Stimulated activated CD8-positive, alpha-beta memory T cell treated with anti-CD3 and anti-CD28 coated beads, Interleukin-7, amount 100 ng/mL, for 4 hours (primary cell): ENCODE data around the gene ZBTB18.
"Not testable (repeated sequence)": the region's sequence is repeated elsewhere in the genome, so short reads cannot be mapped to it uniquely, and the experiment has no call there.

Experiments
- DNase-seq, 2 donors: peaks; one replicate each; pipeline ENCODE4 v3.0.0-alpha.2; 2020; ENCODE audit warnings: low read depth in 2 of 2

The ZBTB18 gene

GRCh38 chr1:244041466-244042120 is 9.5 kb upstream of the ZBTB18 start:
- DNase-seq, result no peak

GRCh38 chr1:244042293-244042692 is 8.8 kb upstream of the ZBTB18 start:
- DNase-seq, result no peak

- no peak for DNase-seq
Measured at GRCh38 chr1:244044423-244044822, 6.7 kb upstream of the ZBTB18 start.

- not testable (repeated sequence) for DNase-seq
Measured at GRCh38 chr1:244046254-244046653, 4.8 kb upstream of the ZBTB18 start.

- DNase-seq, result peak in 1 of 2 donors; percentile 26
Measured at GRCh38 chr1:244046907-244047611, 4.0 kb upstream of the ZBTB18 start.

GRCh38 chr1:244047621-244048255 is 3.3 kb upstream of the ZBTB18 start:
- DNase-seq, result no peak

GRCh38 chr1:244048256-244049161 is 2.6 kb upstream of the ZBTB18 start:
- peak; percentile 95 to 99 for DNase-seq

- peak in 1 of 2 donors; percentile 38 for DNase-seq
Measured at GRCh38 chr1:244049162-244050013, 1.7 kb upstream of the ZBTB18 start.

- DNase-seq, result no peak
Measured at GRCh38 chr1:244050014-244050834, 859 bp upstream of the ZBTB18 start.

- DNase-seq, result no peak
Measured at GRCh38 chr1:244052016-244052727, 1.1 kb downstream of the ZBTB18 start.

GRCh38 chr1:244052728-244053312 is 1.7 kb downstream of the ZBTB18 start:
- DNase-seq, result no peak

- DNase-seq, result no peak
Measured at GRCh38 chr1:244053831-244054230, 2.7 kb downstream of the ZBTB18 start.

GRCh38 chr1:244054247-244054923 is 3.3 kb downstream of the ZBTB18 start:
- DNase-seq, result no peak

GRCh38 chr1:244054924-244055263 is 3.8 kb downstream of the ZBTB18 start:
- peak in 1 of 2 donors; percentile 50 for DNase-seq

GRCh38 chr1:244056577-244056976 is 5.5 kb downstream of the ZBTB18 start:
- no peak for DNase-seq

- no peak for DNase-seq
Measured at GRCh38 chr1:244057474-244058385, 6.6 kb downstream of the ZBTB18 start.

GRCh38 chr1:244060117-244060516 is 9.0 kb downstream of the ZBTB18 start:
- DNase-seq, result no peak
